ENCODE data around the gene ATXN7L1. TPM values are rescaled to one million over a fixed set of nuclear protein-coding genes. Genes with fewer than 3 reads are reported as not detected.
A peak's percentile ranks its signal among the peaks of the same experiment; 100 is the strongest.
"Not testable (repeated sequence)": the region's sequence is repeated elsewhere in the genome, so short reads cannot be mapped to it uniquely, and the experiment has no call there.

ATXN7L1 gene
- polyA plus RNA-seq, 1 experiment: 5.5 TPM

GRCh38 chr7:105854498-105854897 is 21.9 kb downstream of the ATXN7L1 start:
- CTCF ChIA-PET: interaction anchor here (0.6 to 0.8 kb wide), 2 partner anchors 56 to 208 kb away, joined by 3 to 4 read pairs; no protein-coding TSS in a partner anchor
- Histone ChIP-seq H3K27me3 (ENCODE audit: control insufficient read depth, insufficient read depth, low read length) (no peaks in the 10 kb centered on the region), H3K27ac (ENCODE audit: low read depth, low read length) (no peak overlapping the region), H3K4me3 (ENCODE audit: low read depth, low read length) (no peak overlapping the region), H3K9me3 (ENCODE audit: control insufficient read depth, insufficient read depth, low read length) (no peaks in the 10 kb centered on the region)
- POLR2A ChIA-PET: interaction anchor here (0.6 to 0.7 kb wide), 3 partner anchors 14 to 257 kb away, joined by 3 to 9 read pairs (median 5); partner anchors contain the start of gene SYPL1
- no peak for DNase-seq (ENCODE audit: low read depth, low spot score)
- TF ChIP-seq, protein P1, sequence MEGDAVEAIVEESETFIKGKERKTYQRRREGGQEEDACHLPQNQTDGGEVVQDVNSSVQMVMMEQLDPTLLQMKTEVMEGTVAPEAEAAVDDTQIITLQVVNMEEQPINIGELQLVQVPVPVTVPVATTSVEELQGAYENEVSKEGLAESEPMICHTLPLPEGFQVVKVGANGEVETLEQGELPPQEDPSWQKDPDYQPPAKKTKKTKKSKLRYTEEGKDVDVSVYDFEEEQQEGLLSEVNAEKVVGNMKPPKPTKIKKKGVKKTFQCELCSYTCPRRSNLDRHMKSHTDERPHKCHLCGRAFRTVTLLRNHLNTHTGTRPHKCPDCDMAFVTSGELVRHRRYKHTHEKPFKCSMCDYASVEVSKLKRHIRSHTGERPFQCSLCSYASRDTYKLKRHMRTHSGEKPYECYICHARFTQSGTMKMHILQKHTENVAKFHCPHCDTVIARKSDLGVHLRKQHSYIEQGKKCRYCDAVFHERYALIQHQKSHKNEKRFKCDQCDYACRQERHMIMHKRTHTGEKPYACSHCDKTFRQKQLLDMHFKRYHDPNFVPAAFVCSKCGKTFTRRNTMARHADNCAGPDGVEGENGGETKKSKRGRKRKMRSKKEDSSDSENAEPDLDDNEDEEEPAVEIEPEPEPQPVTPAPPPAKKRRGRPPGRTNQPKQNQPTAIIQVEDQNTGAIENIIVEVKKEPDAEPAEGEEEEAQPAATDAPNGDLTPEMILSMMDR (IDR thresholded peaks at IDR 0.05; ENCODE audit: low read depth, low read length): no peak

DNA sequence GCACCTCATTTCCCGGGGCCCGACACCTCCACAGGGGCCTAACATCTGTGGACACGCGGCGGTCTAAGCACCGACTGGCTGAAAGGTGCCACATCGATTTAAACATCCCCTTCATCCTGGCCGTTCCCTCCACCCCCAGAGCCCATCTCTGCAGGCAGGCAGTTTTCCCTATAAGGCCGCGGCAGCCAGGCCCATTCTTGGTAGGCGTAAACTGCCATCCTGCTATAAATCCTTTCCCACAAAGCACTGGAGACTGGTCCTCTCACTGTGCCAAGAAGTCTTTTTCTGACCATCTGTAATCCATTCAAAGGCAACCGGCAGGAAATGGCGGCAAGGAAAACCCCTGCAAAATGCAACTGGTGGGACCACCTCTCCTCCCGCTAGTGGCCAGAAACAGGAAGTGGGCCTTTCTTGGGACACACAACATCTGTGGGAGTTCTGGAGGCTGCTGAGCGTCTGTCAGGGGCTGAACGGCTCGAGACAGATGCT is 22.4 kb downstream of the ATXN7L1 start:
- Histone ChIP-seq H3K27ac (ENCODE audit: low read depth, low read length) (peak overlapping the region; percentile 49), H3K9me3 (ENCODE audit: control insufficient read depth, insufficient read depth, low read length) (no peaks in the 10 kb centered on the region), H3K27me3 (ENCODE audit: control insufficient read depth, insufficient read depth, low read length) (no peaks in the 10 kb centered on the region), H3K4me3 (ENCODE audit: low read depth, low read length) (no peak overlapping the region)
- TF ChIP-seq, protein P1 (IDR thresholded peaks at IDR 0.05; ENCODE audit: low read depth, low read length): peak; percentile 29
- DNase-seq (ENCODE audit: low read depth, low spot score): no peak
- CTCF ChIA-PET: interaction anchor here (0.6 to 0.8 kb wide), 2 partner anchors 55 to 207 kb away, joined by 3 to 4 read pairs; no protein-coding TSS in a partner anchor
- POLR2A ChIA-PET: interaction anchor here (0.6 kb wide), 2 partner anchors 229 to 258 kb away, joined by 3 to 5 read pairs; partner anchors contain the start of gene SYPL1

- H3K27ac ChIP-seq (ENCODE audit: low read depth, low read length): no peak overlapping the region
- H3K9me3 ChIP-seq (ENCODE audit: control insufficient read depth, insufficient read depth, low read length): no peaks in the 10 kb centered on the region
- no peak overlapping the region for H3K4me3 ChIP-seq (ENCODE audit: low read depth, low read length)
- no peak for DNase-seq (ENCODE audit: low read depth, low spot score)
- ChIA-PET CTCF (interaction anchor here (0.6 kb wide), 1 partner anchor 90 kb away, joined by 3 read pairs; no protein-coding TSS in a partner anchor), POLR2A (no interaction called here)
- TF ChIP-seq, protein P1 (IDR thresholded peaks at IDR 0.05; ENCODE audit: low read depth, low read length): no peak
- no peaks in the 10 kb centered on the region for H3K27me3 ChIP-seq (ENCODE audit: control insufficient read depth, insufficient read depth, low read length)
These were observed 25.3 kb downstream of the ATXN7L1 start for GRCh38 chr7:105851064-105851463.

- CTCF ChIA-PET: interaction anchor here (1.1 kb wide), 1 partner anchor 11 kb away, joined by 3 read pairs; no protein-coding TSS in a partner anchor
- DNase-seq (ENCODE audit: low read depth, low spot score): no peak
- H3K27me3 ChIP-seq (ENCODE audit: control insufficient read depth, insufficient read depth, low read length): no peaks in the 10 kb centered on the region
- no peaks in the 10 kb centered on the region for H3K9me3 ChIP-seq (ENCODE audit: control insufficient read depth, insufficient read depth, low read length)
- no peak overlapping the region for H3K4me3 ChIP-seq (ENCODE audit: low read depth, low read length)
- POLR2A ChIA-PET: no interaction called here
- TF ChIP-seq, protein P1 (IDR thresholded peaks at IDR 0.05; ENCODE audit: low read depth, low read length): no peak
- H3K27ac ChIP-seq (ENCODE audit: low read depth, low read length): no peak overlapping the region
These were observed 27.1 kb downstream of the ATXN7L1 start for GRCh38 chr7:105849122-105849855.

DNA sequence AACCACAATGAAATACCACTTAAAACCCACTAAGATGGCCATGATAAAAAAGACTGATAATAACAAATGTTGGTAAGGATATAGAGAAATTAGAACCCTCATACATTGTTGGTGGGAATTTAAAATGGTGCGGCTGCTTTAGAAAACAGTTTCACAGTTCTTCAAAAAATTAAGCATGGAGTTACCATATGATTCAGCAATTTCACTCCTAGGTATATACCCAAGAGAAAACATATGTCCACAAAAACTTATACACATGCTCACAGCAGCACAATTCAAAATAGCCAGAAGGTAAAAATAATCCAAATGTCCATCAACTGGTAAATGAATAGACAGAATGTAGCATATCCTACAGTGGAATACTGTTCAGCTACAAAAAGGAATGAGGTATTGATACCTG is 30.0 kb downstream of the ATXN7L1 start:
- H3K9me3 ChIP-seq (ENCODE audit: control insufficient read depth, insufficient read depth, low read length): no peaks in the 10 kb centered on the region
- no peaks in the 10 kb centered on the region for H3K27me3 ChIP-seq (ENCODE audit: control insufficient read depth, insufficient read depth, low read length)
- ChIA-PET POLR2A (interaction anchor here (0.6 kb wide), 1 partner anchor 41 kb away, joined by 3 read pairs; no protein-coding TSS in a partner anchor), CTCF (no interaction called here)
- H3K4me3 ChIP-seq (ENCODE audit: low read depth, low read length): no peak overlapping the region
- H3K27ac ChIP-seq (ENCODE audit: low read depth, low read length): no peak overlapping the region
- DNase-seq (ENCODE audit: low read depth, low spot score): no peak
- TF ChIP-seq, protein P1 (IDR thresholded peaks at IDR 0.05; ENCODE audit: low read depth, low read length): no peak

- H3K27me3 ChIP-seq (ENCODE audit: control insufficient read depth, insufficient read depth, low read length); H3K9me3 ChIP-seq (ENCODE audit: control insufficient read depth, insufficient read depth, low read length); H3K27ac ChIP-seq (ENCODE audit: low read depth, low read length); CTCF ChIA-PET; H3K4me3 ChIP-seq (ENCODE audit: low read depth, low read length); DNase-seq (ENCODE audit: low read depth, low spot score); POLR2A ChIA-PET: not testable (repeated sequence)
These were observed 31.7 kb downstream of the ATXN7L1 start for GRCh38 chr7:105844681-105845080.
